SJCRH30 (cell line): ENCODE data around the gene NAB2. TPM values are rescaled to one million over a fixed set of nuclear protein-coding genes. Genes with fewer than 3 reads are reported as not detected.
A peak's percentile ranks its signal among the peaks of the same experiment; 100 is the strongest.

Experiments used
- DNase-seq, 2 experiments: peaks; one replicate each; pipeline ENCODE4 v3.0.0-alpha.2; 2015 to 2020
- H3K27ac ChIP-seq: fragments of 250-450 bp; sonication (Bioruptor Pico); 2 replicates; pipeline ENCODE4 v1.5.1; 2020; ENCODE audit warnings: mild to moderate bottlenecking, moderate library complexity
- H3K27me3 ChIP-seq: fragments of 250-450 bp; sonication (Bioruptor Pico); 2 replicates; pipeline ENCODE4 v1.5.1; 2020; ENCODE audit warnings: mild to moderate bottlenecking, moderate library complexity
- H3K36me3 ChIP-seq: fragments of 250-450 bp; sonication (Bioruptor Pico); 2 replicates; pipeline ENCODE4 v1.5.1; 2020; ENCODE audit warnings: mild to moderate bottlenecking, moderate library complexity
- H3K4me1 ChIP-seq: fragments of 250-450 bp; sonication (Bioruptor Pico); 2 replicates; pipeline ENCODE4 v1.5.1; 2020; ENCODE audit warnings: mild to moderate bottlenecking, moderate library complexity
- H3K4me3 ChIP-seq: fragments of 250-450 bp; sonication (Bioruptor Pico); 2 replicates; pipeline ENCODE4 v1.5.1; 2020; ENCODE audit warnings: mild to moderate bottlenecking, moderate library complexity
- H3K9me3 ChIP-seq: fragments of 250-450 bp; sonication (Bioruptor Pico); replicated peaks from 2 replicates; pipeline ENCODE4 v1.5.1; 2020; ENCODE audit warnings: mild to moderate bottlenecking, moderate library complexity
- total RNA-seq: library from RNA; depleted of rRNA; stranded (reverse); fragments of >200 nt; shearing (Covaris generic); gene quantifications from 2 replicates; pipeline ENCODE4 v1.2.3, GENCODE V29; 2014

The NAB2 gene
- total RNA-seq, 1 experiment from 2014 or later: 89.9 TPM

- H3K27me3 ChIP-seq: peaks cover 5% of the 10 kb centered on the region; the same call in 1 of the 2 replicates
- peak in 1 of 2 experiments; percentile 51 for DNase-seq
- H3K36me3 ChIP-seq: peaks cover 18% of the 10 kb centered on the region
- no peaks in the 10 kb centered on the region for H3K9me3 ChIP-seq
- H3K4me3 ChIP-seq: peak overlapping the region; percentile 24
- H3K27ac ChIP-seq: no peak overlapping the region
- H3K4me1 ChIP-seq: peaks cover 5% of the 10 kb centered on the region; the same call in 1 of the 2 replicates
Observed at GRCh38 chr12:57094208-57095160, 5.6 kb downstream of the NAB2 start.

- peaks cover 5% of the 10 kb centered on the region; the same call in 1 of the 2 replicates for H3K4me1 ChIP-seq
- H3K4me3 ChIP-seq: no peak overlapping the region
- peak in 1 of 2 experiments; percentile 27 for DNase-seq
- H3K9me3 ChIP-seq: no peaks in the 10 kb centered on the region
- H3K36me3 ChIP-seq: peaks cover 18% of the 10 kb centered on the region
- peaks cover 10% of the 10 kb centered on the region; the same call in 1 of the 2 replicates for H3K27me3 ChIP-seq
- no peak overlapping the region for H3K27ac ChIP-seq
Observed at GRCh38 chr12:57095440-57095839, 6.5 kb downstream of the NAB2 start.

GRCh38 chr12:57096099-57096572, 7.2 kb downstream of the NAB2 start:
- Histone ChIP-seq H3K27ac (no peak overlapping the region), H3K4me1 (peaks cover 5% of the 10 kb centered on the region; the same call in 1 of the 2 replicates), H3K9me3 (no peaks in the 10 kb centered on the region), H3K4me3 (no peak overlapping the region), H3K27me3 (peaks cover 10% of the 10 kb centered on the region; the same call in 1 of the 2 replicates), H3K36me3 (peaks cover 18% of the 10 kb centered on the region)
- peak in 1 of 2 experiments; percentile 56 for DNase-seq

- Histone ChIP-seq H3K36me3 (peaks cover 18% of the 10 kb centered on the region), H3K4me1 (peaks cover 5% of the 10 kb centered on the region; the same call in 1 of the 2 replicates), H3K27me3 (peaks cover 10% of the 10 kb centered on the region; the same call in 1 of the 2 replicates), H3K27ac (no peak overlapping the region), H3K4me3 (no peak overlapping the region), H3K9me3 (no peaks in the 10 kb centered on the region)
- peak in 1 of 2 experiments; percentile 50 for DNase-seq
Observed at GRCh38 chr12:57096748-57097553, 8.0 kb downstream of the NAB2 start.

- no peak overlapping the region for H3K4me3 ChIP-seq
- peak in 1 of 2 experiments; percentile 27 for DNase-seq
- H3K4me1 ChIP-seq: peaks cover 5% of the 10 kb centered on the region; the same call in 1 of the 2 replicates
- peaks cover 15% of the 10 kb centered on the region for H3K36me3 ChIP-seq
- H3K27me3 ChIP-seq: peaks cover 10% of the 10 kb centered on the region
- H3K9me3 ChIP-seq: no peaks in the 10 kb centered on the region
- H3K27ac ChIP-seq: no peak overlapping the region
Observed at GRCh38 chr12:57097554-57097835, 8.6 kb downstream of the NAB2 start.

- H3K4me3 ChIP-seq: no peak overlapping the region
- no peak overlapping the region for H3K27ac ChIP-seq
- peaks cover 3% of the 10 kb centered on the region; the same call in 1 of the 2 replicates for H3K4me1 ChIP-seq
- no peaks in the 10 kb centered on the region for H3K9me3 ChIP-seq
- peak in 1 of 2 experiments; percentile 42 for DNase-seq
- H3K36me3 ChIP-seq: peaks cover 7% of the 10 kb centered on the region
- peaks cover 10% of the 10 kb centered on the region for H3K27me3 ChIP-seq
Observed at GRCh38 chr12:57098546-57098945, 9.6 kb downstream of the NAB2 start.

- H3K4me3 ChIP-seq: no peak overlapping the region
- DNase-seq: peak in 1 of 2 experiments; percentile 46
- no peaks in the 10 kb centered on the region for H3K9me3 ChIP-seq
- H3K27me3 ChIP-seq: peaks cover 10% of the 10 kb centered on the region
- no peak overlapping the region for H3K27ac ChIP-seq
- H3K36me3 ChIP-seq: peaks cover 5% of the 10 kb centered on the region
- no peaks in the 10 kb centered on the region for H3K4me1 ChIP-seq
Observed at GRCh38 chr12:57099047-57099714, 10.3 kb downstream of the NAB2 start.

GRCh38 chr12:57099766-57100165, 10.9 kb downstream of the NAB2 start:
- H3K27ac ChIP-seq: no peak overlapping the region
- peaks cover 10% of the 10 kb centered on the region for H3K27me3 ChIP-seq
- no peak overlapping the region for H3K4me3 ChIP-seq
- peaks cover 2% of the 10 kb centered on the region; the same call in 1 of the 2 replicates for H3K36me3 ChIP-seq
- peak in 1 of 2 experiments; percentile 49 for DNase-seq
- H3K4me1 ChIP-seq: no peaks in the 10 kb centered on the region
- no peaks in the 10 kb centered on the region for H3K9me3 ChIP-seq

GRCh38 chr12:57101892-57102695, 13.2 kb downstream of the NAB2 start:
- H3K4me1 ChIP-seq: no peaks in the 10 kb centered on the region; the same call in 1 of the 2 replicates
- H3K27ac ChIP-seq: no peak overlapping the region
- peak in 1 of 2 experiments; percentile 64 for DNase-seq

GRCh38 chr12:57103856-57104255, 14.9 kb downstream of the NAB2 start:
- no peaks in the 10 kb centered on the region for H3K9me3 ChIP-seq
- H3K27ac ChIP-seq: no peak overlapping the region
- no peaks in the 10 kb centered on the region; the same call in 1 of the 2 replicates for H3K4me1 ChIP-seq
- H3K4me3 ChIP-seq: no peak overlapping the region
- H3K27me3 ChIP-seq: peaks cover 16% of the 10 kb centered on the region
- peak in 1 of 2 experiments; percentile 31 for DNase-seq
- H3K36me3 ChIP-seq: no peaks in the 10 kb centered on the region

More at GRCh38 chr12:57101892-57102695, 13.2 kb downstream of the NAB2 start:
- Histone ChIP-seq H3K36me3 (no peaks in the 10 kb centered on the region), H3K27me3 (peaks cover 19% of the 10 kb centered on the region), H3K9me3 (no peaks in the 10 kb centered on the region), H3K4me3 (no peak overlapping the region)

- Histone ChIP-seq H3K9me3 (no peaks in the 10 kb centered on the region), H3K27me3 (peaks cover 17% of the 10 kb centered on the region), H3K4me1 (no peaks in the 10 kb centered on the region; the same call in 1 of the 2 replicates), H3K4me3 (no peak overlapping the region), H3K27ac (no peak overlapping the region), H3K36me3 (no peaks in the 10 kb centered on the region)
- DNase-seq: peak in 1 of 2 experiments; percentile 49
Observed at GRCh38 chr12:57104292-57104910, 15.5 kb downstream of the NAB2 start.

- Histone ChIP-seq H3K27me3 (peaks cover 14% of the 10 kb centered on the region), H3K4me1 (no peaks in the 10 kb centered on the region; the same call in 1 of the 2 replicates), H3K9me3 (no peaks in the 10 kb centered on the region), H3K4me3 (no peak overlapping the region), H3K36me3 (no peaks in the 10 kb centered on the region), H3K27ac (no peak overlapping the region)
- DNase-seq: peak in 1 of 2 experiments; percentile 41
Observed at GRCh38 chr12:57105011-57105753, 16.3 kb downstream of the NAB2 start.
